Natural killer cell (primary cell): Measurements from ENCODE around the gene GSE1. TPM values are rescaled to one million over a fixed set of nuclear protein-coding genes. Genes with fewer than 3 reads are reported as not detected.

Experiments used
- ATAC-seq, 3 donors: fragments of 150-1000 bp in 2 of 3; fragments of 200-7000 bp in 1 of 3; cut with Tn5 transposase; 1 replicate in 1 of 3; 2 replicates in 2 of 3; pipeline ENCODE4 v1.10.0; 2021; ENCODE audit warnings: mild to moderate bottlenecking in 2 of 3, moderate library complexity in 2 of 3
- DNase-seq, 2 donors: peaks; one replicate each; pipeline versions ENCODE4 v3.0.0 to v3.0.0-alpha.2; 2013 to 2021; ENCODE audit warnings: mixed read lengths in 1 of 2
- H3K27ac ChIP-seq: one replicate; pipeline ENCODE4 v1.5.1; 2013; ENCODE audit warnings: mild to moderate bottlenecking, low read length
- H3K27me3 ChIP-seq: one replicate; pipeline ENCODE4 v1.6.1; 2013; ENCODE audit warnings: low read length; ENCODE audit not compliant: control insufficient read depth, insufficient read depth
- H3K36me3 ChIP-seq: one replicate; pipeline ENCODE4 v1.6.1; 2013; ENCODE audit warnings: low read length; ENCODE audit not compliant: control insufficient read depth, insufficient read depth
- H3K4me1 ChIP-seq: one replicate; pipeline ENCODE4 v1.6.1; 2013; ENCODE audit warnings: low read length; ENCODE audit not compliant: control insufficient read depth, insufficient read depth
- H3K4me3 ChIP-seq: one replicate; pipeline ENCODE4 v1.5.1; 2013; ENCODE audit warnings: low read length
- H3K9me3 ChIP-seq: one replicate; pipeline ENCODE4 v1.6.1; 2013; ENCODE audit warnings: low read length; ENCODE audit not compliant: control insufficient read depth, insufficient read depth
- H3K27ac Mint-ChIP-seq, 2 donors: one replicate each; pipeline ENCODE4 v1.8.0; 2022; ENCODE audit warnings: mild to moderate bottlenecking in 2 of 2, mixed read lengths in 2 of 2, moderate library complexity in 1 of 2
- H3K27me3 Mint-ChIP-seq, 2 donors: one replicate each; pipeline ENCODE4 v1.8.0; 2022; ENCODE audit warnings: low read depth in 2 of 2, mixed read lengths in 2 of 2
- H3K36me3 Mint-ChIP-seq: one replicate; pipeline ENCODE4 v1.8.0; 2022; ENCODE audit warnings: mixed read lengths
- H3K4me1 Mint-ChIP-seq, 2 donors: one replicate each; pipeline ENCODE4 v1.8.0; 2022; ENCODE audit warnings: mixed read lengths in 2 of 2
- H3K4me3 Mint-ChIP-seq: one replicate; pipeline ENCODE4 v1.8.0; 2022; ENCODE audit warnings: mild to moderate bottlenecking, moderate library complexity, mixed read lengths
- H3K9me3 Mint-ChIP-seq, 2 donors: one replicate each; pipeline ENCODE4 v1.8.0; 2022; ENCODE audit warnings: mixed read lengths in 2 of 2
- CTCF ChIP-seq: fragments of 200-600 bp; IDR thresholded peaks from one replicate; pipeline ENCODE4 v1.8.0; 2022; ENCODE audit warnings: antibody characterized with exemption
- WGBS: methylation state at CpG from one replicate; pipeline ENCODE4 v1.1.7; 2013; ENCODE audit warnings: missing lambda C conversion rate; ENCODE audit not compliant: insufficient coverage; 5-methylcytosine and 5-hydroxymethylcytosine counted together
- intact Hi-C: fragments of 100-400 bp; cut with micrococcal nuclease; formaldehyde crosslinking; loops from one replicate; pipeline ENCODE4 v1.14.2; 2022
- total RNA-seq, 4 donors: library from RNA; stranded (reverse); fragments of 120-200 nt in 1 of 4; gene quantifications; one replicate each; pipeline versions ENCODE4 v1.2.3 to v1.2.4, GENCODE V29; 2013 to 2022

The GSE1 gene
- total RNA-seq, 3 donors from 2014 or later (not counting 1 experiment from before 2014, with no cell fraction given) = 232 to 277 (median 233) TPM

- Mint-ChIP-seq H3K36me3 (no peaks in the 10 kb centered on the region), H3K27ac (peak overlapping the region; percentile 77 to 88), H3K4me3 (peak overlapping the region; percentile 60), H3K27me3 (no peaks in the 10 kb centered on the region), H3K9me3 (no peaks in the 10 kb centered on the region), H3K4me1 (peaks cover 56 to 82% of the 10 kb centered on the region in 2 donors)
- peaks cover 13% of the 10 kb centered on the region for H3K9me3 ChIP-seq
- WGBS = 86% methylated on average over 30 of the region's 30 CpGs
- H3K27me3 ChIP-seq = no peaks in the 10 kb centered on the region
- ATAC-seq = no peak
- DNase-seq = no peak
- H3K36me3 ChIP-seq = peaks cover 8% of the 10 kb centered on the region
- H3K4me1 ChIP-seq = peaks cover 83% of the 10 kb centered on the region
- H3K4me3 ChIP-seq = no peak overlapping the region
- no peak overlapping the region for H3K27ac ChIP-seq
- no peak for TF ChIP-seq CTCF
- intact Hi-C loops = no loop called here
Measured at GRCh38 chr16:85627526-85628264, 14.6 kb downstream of the GSE1 start.

GRCh38 chr16:85628265-85628556, 15.1 kb downstream of the GSE1 start:
- Mint-ChIP-seq H3K9me3 (no peaks in the 10 kb centered on the region), H3K4me1 (peaks cover 51 to 77% of the 10 kb centered on the region in 2 donors), H3K4me3 (no peak overlapping the region), H3K36me3 (no peaks in the 10 kb centered on the region), H3K27ac (peak overlapping the region; percentile 63 to 77), H3K27me3 (no peaks in the 10 kb centered on the region)
- WGBS = 96% methylated on average over 5 of the region's 5 CpGs
- Histone ChIP-seq H3K9me3 (peaks cover 13% of the 10 kb centered on the region), H3K27me3 (no peaks in the 10 kb centered on the region), H3K27ac (no peak overlapping the region), H3K36me3 (peaks cover 8% of the 10 kb centered on the region), H3K4me3 (no peak overlapping the region), H3K4me1 (peaks cover 82% of the 10 kb centered on the region)
- DNase-seq = no peak
- no peak for TF ChIP-seq CTCF
- intact Hi-C loops = no loop called here
- no peak for ATAC-seq

- Histone ChIP-seq H3K27ac (no peak overlapping the region), H3K4me3 (no peak overlapping the region), H3K36me3 (peaks cover 8% of the 10 kb centered on the region), H3K9me3 (peaks cover 13% of the 10 kb centered on the region), H3K27me3 (no peaks in the 10 kb centered on the region), H3K4me1 (peaks cover 81% of the 10 kb centered on the region)
- no peak for ATAC-seq
- Mint-ChIP-seq H3K36me3 (no peaks in the 10 kb centered on the region), H3K27ac (peak overlapping the region; percentile 63 to 77), H3K9me3 (no peaks in the 10 kb centered on the region), H3K4me3 (peak overlapping the region; percentile 42), H3K27me3 (no peaks in the 10 kb centered on the region), H3K4me1 (peaks cover 47 to 73% of the 10 kb centered on the region in 2 donors)
- intact Hi-C loops = no loop called here
- no peak for TF ChIP-seq CTCF
- WGBS = 92% methylated on average over 14 of the region's 14 CpGs
- no peak for DNase-seq
Measured at GRCh38 chr16:85628645-85629044, 15.5 kb downstream of the GSE1 start.

GRCh38 chr16:85629326-85629725, 16.2 kb downstream of the GSE1 start:
- peaks cover 13% of the 10 kb centered on the region for H3K9me3 ChIP-seq
- Mint-ChIP-seq H3K36me3 (no peaks in the 10 kb centered on the region), H3K4me3 (peak overlapping the region; percentile 42), H3K4me1 (peaks cover 47 to 74% of the 10 kb centered on the region in 2 donors), H3K27ac (peak overlapping the region; percentile 48 to 77), H3K27me3 (no peaks in the 10 kb centered on the region), H3K9me3 (no peaks in the 10 kb centered on the region)
- H3K4me1 ChIP-seq = peaks cover 78% of the 10 kb centered on the region
- 91% methylated on average over 10 of the region's 10 CpGs for WGBS
- intact Hi-C loops = no loop called here
- no peak for ATAC-seq
- H3K4me3 ChIP-seq = no peak overlapping the region
- no peak for TF ChIP-seq CTCF
- H3K36me3 ChIP-seq = peaks cover 10% of the 10 kb centered on the region
- no peak for DNase-seq
- H3K27ac ChIP-seq = no peak overlapping the region
- H3K27me3 ChIP-seq = no peaks in the 10 kb centered on the region
